ENCODE measurements around the gene TPM2.

TPM2 gene

GRCh38 chr9:35731415-35732184, 41.9 kb upstream of the TPM2 start:
- FAIRE-seq (peak; percentile 28), DNase-seq (ENCODE audit: insufficient read length, low spot score) (no peak)
- no peak for TF ChIP-seq TAF1 (IDR thresholded peaks at IDR 0.05; ENCODE audit: low read depth, low read length)
- TF ChIP-seq POLR2AphosphoS5 (IDR thresholded peaks at IDR 0.05; ENCODE audit: low read depth, low read length), result no peak
- no peak for TF ChIP-seq PAX5 (IDR thresholded peaks at IDR 0.05; ENCODE audit: insufficient read depth, low read length, severe bottlenecking)
- TF ChIP-seq POLR2A (IDR thresholded peaks at IDR 0.05; ENCODE audit: low read depth, low read length), result no peak
- no peak for TF ChIP-seq POU2F2 (IDR thresholded peaks at IDR 0.05; ENCODE audit: low read depth, low read length)
- TF ChIP-seq SPI1 (IDR thresholded peaks at IDR 0.05; ENCODE audit: low read depth, low read length), result no peak

- TF ChIP-seq POU2F2 (IDR thresholded peaks at IDR 0.05; ENCODE audit: low read depth, low read length), result no peak
- no peak for TF ChIP-seq PAX5 (IDR thresholded peaks at IDR 0.05; ENCODE audit: insufficient read depth, low read length, severe bottlenecking)
- no peak for TF ChIP-seq SPI1 (IDR thresholded peaks at IDR 0.05; ENCODE audit: low read depth, low read length)
- no peak for TF ChIP-seq POLR2AphosphoS5 (IDR thresholded peaks at IDR 0.05; ENCODE audit: low read depth, low read length)
- no peak for TF ChIP-seq POLR2A (IDR thresholded peaks at IDR 0.05; ENCODE audit: low read depth, low read length)
- no peak for TF ChIP-seq TAF1 (IDR thresholded peaks at IDR 0.05; ENCODE audit: low read depth, low read length)
- FAIRE-seq (no peak), DNase-seq (ENCODE audit: insufficient read length, low spot score) (no peak)
These were observed 40.7 kb upstream of the TPM2 start for GRCh38 chr9:35730486-35730854.

GRCh38 chr9:35729700-35730485, 40.2 kb upstream of the TPM2 start:
- TF ChIP-seq POLR2A (IDR thresholded peaks at IDR 0.05; ENCODE audit: low read depth, low read length), result 0 out of 2 replicates have a peak, but pooled peaks have one; percentile 1
- no peak for TF ChIP-seq POU2F2 (IDR thresholded peaks at IDR 0.05; ENCODE audit: low read depth, low read length)
- TF ChIP-seq SPI1 (IDR thresholded peaks at IDR 0.05; ENCODE audit: low read depth, low read length), result peak; percentile 91
- no peak for TF ChIP-seq PAX5 (IDR thresholded peaks at IDR 0.05; ENCODE audit: insufficient read depth, low read length, severe bottlenecking)
- no peak for TF ChIP-seq TAF1 (IDR thresholded peaks at IDR 0.05; ENCODE audit: low read depth, low read length)
- TF ChIP-seq POLR2AphosphoS5 (IDR thresholded peaks at IDR 0.05; ENCODE audit: low read depth, low read length), result no peak
- peak; percentile 78 for FAIRE-seq
- DNase-seq (ENCODE audit: insufficient read length, low spot score), result no peak

- FAIRE-seq (no peak), DNase-seq (ENCODE audit: insufficient read length, low spot score) (no peak)
- TF ChIP-seq TAF1 (IDR thresholded peaks at IDR 0.05; ENCODE audit: low read depth, low read length) (no peak), SPI1 (IDR thresholded peaks at IDR 0.05; ENCODE audit: low read depth, low read length) (no peak)
These were observed 39.4 kb upstream of the TPM2 start for GRCh38 chr9:35729101-35729500.

- TF ChIP-seq POU2F2 (IDR thresholded peaks at IDR 0.05; ENCODE audit: low read depth, low read length), result peak; percentile 52; the same call in 1 of the 2 replicates
- no peak for TF ChIP-seq PAX5 (IDR thresholded peaks at IDR 0.05; ENCODE audit: insufficient read depth, low read length, severe bottlenecking)
- peak; percentile 64 for TF ChIP-seq TAF1 (IDR thresholded peaks at IDR 0.05; ENCODE audit: low read depth, low read length)
- peak; percentile 75 for TF ChIP-seq POLR2A (IDR thresholded peaks at IDR 0.05; ENCODE audit: low read depth, low read length)
- peak; percentile 83 for TF ChIP-seq POLR2AphosphoS5 (IDR thresholded peaks at IDR 0.05; ENCODE audit: low read depth, low read length)
- 0 out of 2 replicates have a peak, but pooled peaks have one; percentile 4 for TF ChIP-seq SPI1 (IDR thresholded peaks at IDR 0.05; ENCODE audit: low read depth, low read length)
- DNase-seq (ENCODE audit: insufficient read length, low spot score), result no peak
- FAIRE-seq, result peak; percentile 84
These were observed 38.6 kb upstream of the TPM2 start for GRCh38 chr9:35728041-35728971.

GRCh38 chr9:35727676-35728040, 37.9 kb upstream of the TPM2 start:
- DNase-seq (ENCODE audit: insufficient read length, low spot score) (no peak), FAIRE-seq (peak; percentile 74)
- TF ChIP-seq TAF1 (IDR thresholded peaks at IDR 0.05; ENCODE audit: low read depth, low read length) (no peak), PAX5 (IDR thresholded peaks at IDR 0.05; ENCODE audit: insufficient read depth, low read length, severe bottlenecking) (no peak), POLR2AphosphoS5 (IDR thresholded peaks at IDR 0.05; ENCODE audit: low read depth, low read length) (no peak), SPI1 (IDR thresholded peaks at IDR 0.05; ENCODE audit: low read depth, low read length) (no peak), POU2F2 (IDR thresholded peaks at IDR 0.05; ENCODE audit: low read depth, low read length) (no peak), POLR2A (IDR thresholded peaks at IDR 0.05; ENCODE audit: low read depth, low read length) (no peak)

- FAIRE-seq (peak; percentile 60), DNase-seq (ENCODE audit: insufficient read length, low spot score) (no peak)
- TF ChIP-seq SPI1 (IDR thresholded peaks at IDR 0.05; ENCODE audit: low read depth, low read length), result peak; percentile 24; the same call in 1 of the 2 replicates
- TF ChIP-seq PAX5 (IDR thresholded peaks at IDR 0.05; ENCODE audit: insufficient read depth, low read length, severe bottlenecking), result no peak
These were observed 37.2 kb upstream of the TPM2 start for GRCh38 chr9:35726931-35727330.

GRCh38 chr9:35725362-35725761, 35.6 kb upstream of the TPM2 start:
- TF ChIP-seq TAF1 (IDR thresholded peaks at IDR 0.05; ENCODE audit: low read depth, low read length), result no peak
- TF ChIP-seq POLR2AphosphoS5 (IDR thresholded peaks at IDR 0.05; ENCODE audit: low read depth, low read length), result no peak
- TF ChIP-seq POU2F2 (IDR thresholded peaks at IDR 0.05; ENCODE audit: low read depth, low read length), result no peak
- TF ChIP-seq POLR2A (IDR thresholded peaks at IDR 0.05; ENCODE audit: low read depth, low read length), result no peak
- no peak for TF ChIP-seq SPI1 (IDR thresholded peaks at IDR 0.05; ENCODE audit: low read depth, low read length)
- no peak for TF ChIP-seq PAX5 (IDR thresholded peaks at IDR 0.05; ENCODE audit: insufficient read depth, low read length, severe bottlenecking)
- FAIRE-seq, result no peak
- DNase-seq (ENCODE audit: insufficient read length, low spot score), result no peak

- FAIRE-seq, result no peak
- no peak for DNase-seq (ENCODE audit: insufficient read length, low spot score)
These were observed 34.2 kb upstream of the TPM2 start for GRCh38 chr9:35723908-35724307.

More at GRCh38 chr9:35723908-35724307, 34.2 kb upstream of the TPM2 start:
- no peak for TF ChIP-seq POLR2A (IDR thresholded peaks at IDR 0.05; ENCODE audit: low read depth, low read length)
